HG03159 (cell line): ENCODE results near the gene SLC43A2.
"Not testable (repeated sequence)": the region's sequence is repeated elsewhere in the genome, so short reads cannot be mapped to it uniquely, and the experiment has no call there.

Source experiments
- ATAC-seq: cut with Tn5 transposase; IDR thresholded peaks from one replicate; pipeline ENCODE4 v1.9.1; 2021; ENCODE audit warnings: mild to moderate bottlenecking, moderate library complexity; ENCODE audit not compliant: unreplicated experiment

SLC43A2 gene

DNA sequence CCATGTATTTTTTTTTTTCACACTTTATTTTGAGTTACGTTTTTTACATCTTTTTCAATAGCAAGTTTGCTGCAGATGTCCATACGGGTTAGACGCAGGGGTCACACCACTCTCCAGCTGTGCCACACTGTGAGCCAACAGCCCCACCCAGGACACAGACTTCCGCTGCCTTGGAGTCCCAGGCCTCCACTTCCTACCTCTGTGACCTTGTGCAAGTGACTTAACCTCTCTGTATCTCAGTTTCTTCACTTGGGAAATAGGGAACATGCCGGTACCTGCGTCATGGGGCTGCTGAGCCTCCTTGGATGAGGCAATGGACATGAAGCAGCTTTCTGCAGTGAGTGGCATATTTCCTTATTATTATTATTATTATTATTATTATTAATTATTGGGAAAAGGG, 62.8 kb downstream of the SLC43A2 start:
- no peak for ATAC-seq

DNA sequence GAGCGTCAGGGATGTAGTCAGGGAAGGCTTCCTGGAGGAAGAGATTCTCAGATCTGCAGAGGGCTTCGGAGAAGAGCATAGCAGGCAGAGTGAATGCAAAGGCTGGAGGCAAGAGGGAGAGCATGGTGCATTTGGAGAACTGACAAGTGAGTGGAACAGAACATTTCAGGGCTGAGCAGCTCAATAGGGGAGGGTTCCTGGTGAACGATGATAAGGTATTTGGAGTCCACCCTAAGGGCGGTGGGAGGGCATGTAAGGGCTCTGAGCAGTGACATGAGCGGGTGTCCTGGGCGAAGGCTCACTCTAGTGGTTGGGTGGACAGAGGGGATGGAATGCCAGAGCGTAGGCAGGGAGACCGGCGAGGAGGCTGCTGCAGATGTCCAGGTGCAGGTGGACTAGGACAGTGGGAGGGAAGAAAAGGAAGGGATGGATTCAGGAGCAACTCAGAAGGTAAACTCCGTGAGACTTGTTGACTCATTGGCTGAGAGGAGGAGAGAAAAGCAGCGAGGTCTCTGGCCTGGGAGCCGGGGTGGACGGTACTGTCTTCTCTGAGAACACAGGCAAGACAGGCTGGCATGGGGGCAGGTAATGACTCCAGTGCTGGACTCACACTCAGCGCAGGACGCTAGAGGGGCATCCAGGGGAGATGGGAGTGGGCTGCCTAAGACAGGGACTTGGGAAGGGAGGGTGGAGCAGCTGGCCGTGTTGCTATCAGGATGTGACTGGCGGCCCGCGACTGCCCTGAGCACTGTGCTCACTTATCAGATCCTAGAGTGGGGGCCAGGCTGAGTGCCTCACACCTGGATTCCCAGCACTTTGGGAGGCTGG, 64.6 kb downstream of the SLC43A2 start:
- ATAC-seq, result no peak

- not testable (repeated sequence) for ATAC-seq
These were observed 65.2 kb downstream of the SLC43A2 start for GRCh38 chr17:1563471-1563785.

GRCh38 chr17:1562176-1562643, 66.4 kb downstream of the SLC43A2 start:
- ATAC-seq, result peak; percentile 26

- ATAC-seq, result peak; percentile 22
These were observed 67.0 kb downstream of the SLC43A2 start for GRCh38 chr17:1561420-1562175.

- no peak for ATAC-seq
These were observed 67.7 kb downstream of the SLC43A2 start for GRCh38 chr17:1560858-1561355.

- no peak for ATAC-seq
These were observed 68.4 kb downstream of the SLC43A2 start for GRCh38 chr17:1560101-1560857.

- ATAC-seq, result no peak
These were observed 69.3 kb downstream of the SLC43A2 start for GRCh38 chr17:1559047-1560043.

DNA sequence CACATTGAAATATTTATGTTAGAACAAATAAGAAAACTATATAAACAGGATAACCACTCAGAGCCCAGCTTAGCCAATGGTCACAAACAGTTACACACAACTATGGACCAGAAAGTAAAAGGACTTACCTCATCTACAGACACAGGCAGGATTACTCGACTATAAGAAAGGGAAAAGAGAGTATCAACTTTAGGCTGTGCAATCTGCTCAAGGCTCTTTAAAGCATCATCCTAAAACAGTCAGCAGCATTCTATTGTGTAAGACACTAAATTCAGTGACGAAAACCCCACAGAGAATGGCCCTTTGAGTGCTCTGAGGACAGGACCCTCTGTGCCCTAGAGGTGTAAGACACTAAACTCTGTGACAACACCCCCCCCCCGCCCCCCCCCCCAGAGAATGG, 70.2 kb downstream of the SLC43A2 start:
- no peak for ATAC-seq

DNA sequence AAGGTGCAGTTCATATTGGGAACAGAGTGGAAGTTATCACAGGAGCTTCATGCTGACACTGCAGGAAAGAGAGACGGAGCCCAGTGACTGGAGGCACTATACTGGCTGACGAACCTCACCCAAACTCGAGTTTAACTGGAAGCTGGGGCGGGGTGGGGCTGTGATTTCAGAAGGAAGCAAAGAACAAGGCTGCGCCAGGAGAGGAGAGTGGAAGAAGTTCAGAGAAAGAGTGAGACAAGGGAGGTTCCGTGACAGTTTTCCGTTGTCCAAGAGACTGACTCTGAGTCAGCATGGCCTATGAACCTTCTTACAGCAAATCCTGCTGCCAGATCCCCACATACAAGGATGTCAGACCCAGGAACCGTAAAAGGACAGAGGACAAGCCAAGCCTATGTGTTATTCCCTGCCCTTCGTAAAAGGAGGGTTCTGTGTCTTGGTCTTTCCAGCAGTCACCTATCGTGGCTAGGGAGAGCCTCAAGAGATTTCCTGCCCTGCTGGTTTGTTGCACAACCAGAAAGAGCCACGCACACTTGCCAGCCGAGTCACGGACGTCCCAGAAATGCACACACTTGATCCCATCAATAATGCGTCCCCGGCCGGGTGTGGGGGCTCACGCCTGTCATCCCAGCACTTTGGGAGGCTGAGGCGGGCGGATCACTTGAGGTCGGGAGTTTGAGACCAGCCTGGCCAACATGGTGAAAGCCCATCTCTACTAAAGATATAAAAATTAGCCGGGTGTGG, 71.1 kb downstream of the SLC43A2 start:
- no peak for ATAC-seq

GRCh38 chr17:1555651-1556471, 72.8 kb downstream of the SLC43A2 start:
- no peak for ATAC-seq

GRCh38 chr17:1554751-1555540, 73.7 kb downstream of the SLC43A2 start:
- no peak for ATAC-seq

DNA sequence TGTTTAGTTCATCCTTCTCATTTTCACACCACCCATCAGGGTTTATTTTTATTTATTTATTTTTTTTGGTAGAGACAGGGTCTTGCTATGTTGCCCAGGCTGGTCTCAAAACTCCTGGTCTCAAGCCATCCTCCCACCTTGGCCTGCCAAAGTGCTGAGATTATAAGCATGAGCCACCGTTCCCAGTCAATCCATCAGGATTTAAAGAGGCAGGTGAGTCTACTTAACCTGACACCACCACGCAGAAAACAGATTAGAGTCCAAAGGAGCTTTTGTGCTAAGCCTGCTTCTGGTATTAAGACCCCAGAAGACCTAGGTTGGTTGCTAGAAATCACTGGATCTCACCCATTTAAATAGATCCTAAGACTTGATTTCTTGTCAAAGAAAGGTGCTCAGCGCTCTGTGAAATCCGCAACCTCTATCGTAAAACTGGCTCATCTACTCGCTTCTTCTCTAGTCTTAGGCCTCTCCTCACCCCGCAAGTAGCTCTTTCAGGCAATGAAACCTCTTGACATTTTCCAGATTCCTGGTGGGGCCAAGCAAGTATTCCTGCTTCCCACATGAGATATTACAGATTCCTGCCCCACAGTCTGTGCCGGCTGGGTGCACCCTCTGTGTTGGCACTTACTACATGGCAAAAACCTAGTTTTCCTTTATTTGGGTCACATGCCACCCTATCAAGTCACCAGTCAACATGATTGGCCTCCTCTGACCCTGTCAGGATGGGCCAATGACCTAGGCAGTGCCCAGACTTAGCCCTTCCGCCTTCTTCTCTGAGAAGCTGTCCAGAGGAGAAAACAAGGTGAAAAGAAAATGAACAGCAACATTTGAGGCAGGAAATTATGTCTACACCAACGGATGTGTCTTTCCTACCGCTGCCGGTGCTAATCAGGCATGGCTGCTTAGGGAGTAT, 75.0 kb downstream of the SLC43A2 start:
- no peak for ATAC-seq

DNA sequence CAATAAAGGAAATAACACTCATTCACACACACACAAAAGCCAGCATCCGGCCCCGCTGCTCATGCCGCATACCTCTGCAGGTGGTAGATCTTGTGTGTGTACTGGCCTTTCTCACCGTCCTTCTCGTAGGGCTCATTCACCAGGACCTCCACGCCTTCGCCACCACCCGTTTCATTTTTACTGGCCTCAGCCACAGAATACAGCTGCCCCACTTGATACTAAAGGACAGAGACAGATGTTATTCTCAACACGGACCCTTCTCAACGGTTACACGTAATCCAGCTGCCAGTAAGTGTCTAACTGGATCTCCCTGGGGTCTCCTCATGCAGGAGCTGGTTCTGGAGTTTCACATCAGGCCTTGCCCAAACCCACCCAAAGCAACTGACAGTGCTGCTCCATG, 75.7 kb downstream of the SLC43A2 start:
- ATAC-seq, result no peak

- no peak for ATAC-seq
These were observed 76.9 kb downstream of the SLC43A2 start for GRCh38 chr17:1551741-1552140.

DNA sequence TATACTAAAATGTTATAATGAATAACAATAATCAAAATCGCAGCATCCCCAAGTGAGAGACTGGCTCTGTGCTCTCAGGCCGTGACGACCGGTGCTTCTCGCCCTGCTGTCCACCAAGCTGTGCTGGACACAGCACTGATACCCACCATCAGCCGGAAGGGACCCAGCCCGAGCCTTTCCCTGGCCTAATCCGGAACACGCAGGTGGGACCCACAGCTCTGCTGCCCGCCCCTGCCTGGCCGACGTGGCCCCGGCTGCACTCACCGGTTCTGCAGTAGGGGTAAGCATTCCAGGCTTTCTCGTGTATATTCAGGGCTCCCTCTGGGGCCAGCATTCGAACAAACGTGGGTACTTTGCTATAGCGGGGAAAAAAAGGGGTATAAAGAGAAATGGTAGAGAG, 80.6 kb downstream of the SLC43A2 start:
- ATAC-seq, result no peak
